ENCODE measurements around the gene UTP4. TPM values are rescaled to one million over a fixed set of nuclear protein-coding genes. Genes with fewer than 3 reads are reported as not detected.
"Not testable (repeated sequence)": the region's sequence is repeated elsewhere in the genome, so short reads cannot be mapped to it uniquely, and the experiment has no call there.

The UTP4 gene
- total RNA-seq, 6 donors from 2014 or later, result 10.9 to 38.8 (median 28.4) TPM

- Histone ChIP-seq H3K9me3 (no peaks in the 10 kb centered on the region), H3K27me3 (no peaks in the 10 kb centered on the region), H3K4me3 (peak overlapping the region; percentile 85 to 99 (median 95)), H3K36me3 (peaks cover 0 to 8% (median 2%) of the 10 kb centered on the region in 4 donors), H3K27ac (peak overlapping the region; percentile 92 to 99 (median 96)), H3K4me1 (peaks cover 19 to 37% (median 24%) of the 10 kb centered on the region in 4 donors)
- peak in 1 of 2 donors; percentile 81 for DNase-seq
- ATAC-seq (ENCODE audit: low FRiP score in 2 of 2), result peak; percentile 89 to 92
- 0 to 2% methylated on average over 30 to 40 of the region's 53 CpGs for WGBS, 2 donors
- TF ChIP-seq, protein P1, sequence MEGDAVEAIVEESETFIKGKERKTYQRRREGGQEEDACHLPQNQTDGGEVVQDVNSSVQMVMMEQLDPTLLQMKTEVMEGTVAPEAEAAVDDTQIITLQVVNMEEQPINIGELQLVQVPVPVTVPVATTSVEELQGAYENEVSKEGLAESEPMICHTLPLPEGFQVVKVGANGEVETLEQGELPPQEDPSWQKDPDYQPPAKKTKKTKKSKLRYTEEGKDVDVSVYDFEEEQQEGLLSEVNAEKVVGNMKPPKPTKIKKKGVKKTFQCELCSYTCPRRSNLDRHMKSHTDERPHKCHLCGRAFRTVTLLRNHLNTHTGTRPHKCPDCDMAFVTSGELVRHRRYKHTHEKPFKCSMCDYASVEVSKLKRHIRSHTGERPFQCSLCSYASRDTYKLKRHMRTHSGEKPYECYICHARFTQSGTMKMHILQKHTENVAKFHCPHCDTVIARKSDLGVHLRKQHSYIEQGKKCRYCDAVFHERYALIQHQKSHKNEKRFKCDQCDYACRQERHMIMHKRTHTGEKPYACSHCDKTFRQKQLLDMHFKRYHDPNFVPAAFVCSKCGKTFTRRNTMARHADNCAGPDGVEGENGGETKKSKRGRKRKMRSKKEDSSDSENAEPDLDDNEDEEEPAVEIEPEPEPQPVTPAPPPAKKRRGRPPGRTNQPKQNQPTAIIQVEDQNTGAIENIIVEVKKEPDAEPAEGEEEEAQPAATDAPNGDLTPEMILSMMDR (IDR thresholded peaks at IDR 0.05), result no peak
- TF ChIP-seq EP300 (IDR thresholded peaks at IDR 0.05) (peak in 1 of 4 donors; percentile 4), POLR2A (IDR thresholded peaks at IDR 0.05) (peak in 1 of 4 donors; percentile 14), POLR2AphosphoS5 (IDR thresholded peaks at IDR 0.05) (peak; percentile 10 to 11)
Observed at GRCh38 chr16:69131839-69132423, 518 bp upstream of the UTP4 start.

GRCh38 chr16:69133373-69133954 lies 1.0 kb downstream of the UTP4 start:
- H3K36me3 ChIP-seq, result peaks cover 0 to 19% (median 4%) of the 10 kb centered on the region in 4 donors
- TF ChIP-seq, protein P1 (IDR thresholded peaks at IDR 0.05), result no peak
- TF ChIP-seq POLR2A (IDR thresholded peaks at IDR 0.05) (no peak), EP300 (IDR thresholded peaks at IDR 0.05) (no peak), POLR2AphosphoS5 (IDR thresholded peaks at IDR 0.05) (no peak)
- peak overlapping the region; percentile 85 to 99 (median 95) for H3K4me3 ChIP-seq
- no peaks in the 10 kb centered on the region for H3K27me3 ChIP-seq
- DNase-seq (no peak), ATAC-seq (ENCODE audit: low FRiP score in 2 of 2) (no peak)
- H3K4me1 ChIP-seq, result peaks cover 19 to 36% (median 24%) of the 10 kb centered on the region in 4 donors
- peak overlapping the region in 2 of 4 donors; percentile 92 to 96 for H3K27ac ChIP-seq
- WGBS, 2 donors, result 51 to 52% methylated on average over 5 of the region's 5 CpGs
- H3K9me3 ChIP-seq, result no peaks in the 10 kb centered on the region

DNA sequence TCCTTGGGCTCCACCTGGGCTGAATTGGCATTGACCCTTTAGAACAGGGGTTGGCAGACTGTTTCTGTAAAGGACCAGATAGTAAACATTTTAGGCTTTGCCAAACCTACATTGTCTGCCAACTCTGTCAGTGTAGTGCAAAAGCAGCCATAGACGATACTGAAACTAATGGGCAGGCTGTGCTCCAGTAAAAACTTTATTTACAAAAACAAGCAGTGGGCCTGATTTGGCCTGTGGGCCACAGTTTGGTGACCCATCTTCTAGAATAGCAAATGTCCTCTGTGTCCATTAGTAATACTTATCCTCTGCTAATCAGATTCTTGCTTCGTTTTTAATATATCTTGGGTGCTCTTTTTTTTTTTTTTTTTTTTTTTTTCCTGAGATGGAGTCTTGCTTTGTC lies 6.2 kb downstream of the UTP4 start:
- WGBS, 2 donors, result 91 to 100% methylated on average over 2 of the region's 2 CpGs
- no peak for ATAC-seq (ENCODE audit: low FRiP score in 2 of 2)
- peaks cover 0 to 68% (median 23%) of the 10 kb centered on the region in 4 donors for H3K36me3 ChIP-seq

DNA sequence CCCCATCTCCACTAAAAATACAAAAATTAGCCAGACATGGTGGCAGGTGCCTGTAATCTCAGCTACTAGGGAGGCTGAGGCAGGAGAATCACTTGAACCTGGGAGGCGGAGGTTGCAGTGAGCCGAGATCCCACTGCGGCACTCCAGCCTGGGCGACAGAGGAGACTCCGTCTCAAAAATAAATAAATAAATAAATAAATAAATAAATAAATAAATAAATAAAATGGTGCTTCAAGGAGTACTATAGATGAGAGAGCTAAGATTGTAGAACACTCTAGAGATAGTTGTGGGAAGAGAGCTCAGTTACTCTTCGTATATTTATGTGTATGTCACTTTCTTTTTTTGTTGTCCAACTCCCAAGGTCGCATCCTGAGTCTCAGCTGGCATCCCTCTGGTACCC lies 7.0 kb downstream of the UTP4 start:
- H3K4me3 ChIP-seq; ATAC-seq (ENCODE audit: low FRiP score in 2 of 2); H3K27ac ChIP-seq; H3K9me3 ChIP-seq; H3K27me3 ChIP-seq; H3K4me1 ChIP-seq; DNase-seq: not testable (repeated sequence)
- H3K36me3 ChIP-seq, result peaks cover 0 to 76% (median 31%) of the 10 kb centered on the region in 4 donors
- 89 to 96% methylated on average over 7 of the region's 7 CpGs for WGBS, 2 donors

More for the DNA sequence above, 6.2 kb downstream of the UTP4 start:
- Histone ChIP-seq H3K9me3 (no peaks in the 10 kb centered on the region), H3K4me3 (no peak overlapping the region), H3K27ac (no peak overlapping the region), H3K27me3 (no peaks in the 10 kb centered on the region), H3K4me1 (peaks cover 2 to 8% (median 5%) of the 10 kb centered on the region in 4 donors)
- TF ChIP-seq EP300 (IDR thresholded peaks at IDR 0.05) (no peak), POLR2AphosphoS5 (IDR thresholded peaks at IDR 0.05) (no peak), POLR2A (IDR thresholded peaks at IDR 0.05) (no peak)
- TF ChIP-seq, protein P1 (IDR thresholded peaks at IDR 0.05), result no peak
- DNase-seq, result no peak

DNA sequence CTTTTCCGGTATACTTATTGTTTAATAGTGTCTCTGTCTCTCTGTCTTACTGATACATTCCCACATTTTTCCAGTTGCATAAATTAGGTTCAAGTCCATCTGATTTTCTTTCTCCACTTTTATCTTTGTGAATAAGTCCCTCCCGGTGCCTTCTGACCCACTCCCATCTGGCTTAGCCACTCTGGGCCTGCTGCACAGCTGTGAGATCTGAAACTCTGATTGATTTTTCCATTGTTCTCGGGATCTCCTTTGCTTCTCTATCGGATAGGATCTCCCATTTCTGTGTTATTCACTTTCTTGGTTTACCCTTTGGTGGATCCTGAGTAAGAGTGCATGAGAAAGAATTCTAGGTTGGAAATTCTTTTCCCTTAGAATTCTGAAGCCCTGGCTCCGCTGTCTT lies 8.6 kb downstream of the UTP4 start:
- no peaks in the 10 kb centered on the region for H3K9me3 ChIP-seq
- no peak for TF ChIP-seq POLR2A (IDR thresholded peaks at IDR 0.05)
- TF ChIP-seq, protein P1 (IDR thresholded peaks at IDR 0.05), result no peak
- H3K36me3 ChIP-seq, result peaks cover 0 to 92% (median 40%) of the 10 kb centered on the region in 4 donors
- no peak overlapping the region for H3K27ac ChIP-seq
- no peaks in the 10 kb centered on the region for H3K27me3 ChIP-seq
- ATAC-seq (ENCODE audit: low FRiP score in 2 of 2) (no peak), DNase-seq (no peak)
- H3K4me1 ChIP-seq, result no peaks in the 10 kb centered on the region
- WGBS, 2 donors, result 87 to 88% methylated on average over 5 of the region's 5 CpGs
- no peak overlapping the region for H3K4me3 ChIP-seq
